NCI-H446 (cell line): ENCODE measurements around the gene OR13J1.
A peak's percentile ranks its signal among the peaks of the same experiment; 100 is the strongest.

ENCODE experiments used
- DNase-seq, 2 experiments: peaks; one replicate each; lab custom pipeline; 2025; lab: John Stamatoyannopoulos, UW

Gene OR13J1

GRCh38 chr9:35832814-35833213 is 37.4 kb downstream of the OR13J1 start:
- no peak for DNase-seq

GRCh38 chr9:35831040-35831439 is 39.2 kb downstream of the OR13J1 start:
- DNase-seq = no peak

- DNase-seq = no peak
Observed at GRCh38 chr9:35829764-35830096, 40.5 kb downstream of the OR13J1 start.

GRCh38 chr9:35829084-35829763 is 41.0 kb downstream of the OR13J1 start, which contains the start of gene TMEM8B:
TSS of gene TMEM8B (plus strand) at chr9:35829228. CDS start at chr9:35829448, 220 bp downstream.
- DNase-seq = peak; percentile 90 to 93

- DNase-seq = peak in 1 of 2 experiments; percentile 38
Observed at GRCh38 chr9:35828716-35829083, 41.5 kb downstream of the OR13J1 start, which contains the start of gene FAM221B. TSS of gene FAM221B (minus strand) at chr9:35828732. CDS start at chr9:35826161, 2,571 bp downstream.

- no peak for DNase-seq
Observed at GRCh38 chr9:35827486-35827885, 42.7 kb downstream of the OR13J1 start.

- peak; percentile 36 to 77 for DNase-seq
Observed at GRCh38 chr9:35826071-35826701, 44.0 kb downstream of the OR13J1 start.

GRCh38 chr9:35822926-35823325 is 47.3 kb downstream of the OR13J1 start:
- DNase-seq = no peak

GRCh38 chr9:35820076-35820475 is 50.1 kb downstream of the OR13J1 start:
- DNase-seq = no peak
